Muscle of leg (tissue), 11 donors: ENCODE results near the gene OTOS. TPM values are rescaled to one million over a fixed set of nuclear protein-coding genes. Genes with fewer than 3 reads are reported as not detected.

Source experiments
- DNase-seq: peaks from one replicate; pipeline ENCODE4 v3.0.0; 2013
- H3K27ac ChIP-seq: one replicate; pipeline ENCODE4 v1.5.1; 2013; ENCODE audit warnings: mild to moderate bottlenecking, low read length, control low read depth
- H3K27me3 ChIP-seq: one replicate; pipeline ENCODE4 v1.6.1; 2013; ENCODE audit warnings: low read length; ENCODE audit not compliant: control insufficient read depth, insufficient read depth
- H3K36me3 ChIP-seq: one replicate; pipeline ENCODE4 v1.6.1; 2013; ENCODE audit warnings: low read length; ENCODE audit not compliant: control insufficient read depth, insufficient read depth
- H3K4me1 ChIP-seq: one replicate; pipeline ENCODE4 v1.6.1; 2013; ENCODE audit warnings: low read length; ENCODE audit not compliant: control insufficient read depth, insufficient read depth
- H3K4me3 ChIP-seq: one replicate; pipeline ENCODE4 v1.5.1; 2013; ENCODE audit warnings: low read length, control low read depth
- H3K9me3 ChIP-seq: replicated peaks from 2 replicates; pipeline ENCODE4 v1.6.1; 2013; ENCODE audit warnings: low read depth, low read length; ENCODE audit not compliant: control insufficient read depth
- WGBS: methylation state at CpG from one replicate; pipeline ENCODE4 v1.1.5; 2013; ENCODE audit warnings: missing lambda C conversion rate; ENCODE audit not compliant: insufficient coverage; 5-methylcytosine and 5-hydroxymethylcytosine counted together
- polyA plus RNA-seq, 8 donors: library from polyadenylated mRNA; unstranded; fragments of 120-200 nt; gene quantifications; one replicate each; pipeline versions ENCODE4 v1.2.1 to v1.2.3, GENCODE V29; 2013; ENCODE audit warnings: inconsistent platforms in 1 of 8, low replicate concordance in 1 of 8; ENCODE audit not compliant: insufficient read length in 8 of 8, insufficient read depth in 1 of 8
- total RNA-seq: library from RNA; stranded (reverse); fragments of 120-200 nt; gene quantifications from one replicate; pipeline ENCODE4 v1.2.4, GENCODE V29; 2013

Gene OTOS
- total and polyA plus RNA-seq, 9 donors = not detected

GRCh38 chr2:240153418-240153817 lies 13.0 kb upstream of the OTOS start:
- no CpG with 5 or more reads among the region's 3 CpGs for WGBS
- Histone ChIP-seq H3K4me1 (peaks cover 6% of the 10 kb centered on the region), H3K9me3 (no peaks in the 10 kb centered on the region), H3K27me3 (peaks cover 9% of the 10 kb centered on the region), H3K36me3 (no peaks in the 10 kb centered on the region), H3K4me3 (no peak overlapping the region), H3K27ac (no peak overlapping the region)
- no peak for DNase-seq

- DNase-seq = no peak
- H3K27me3 ChIP-seq = peaks cover 9% of the 10 kb centered on the region
- 75% methylated on average over 6 of the region's 15 CpGs for WGBS
Measured at GRCh38 chr2:240151477-240152031, 11.1 kb upstream of the OTOS start.

GRCh38 chr2:240149943-240150784 lies 9.7 kb upstream of the OTOS start:
- Histone ChIP-seq H3K4me3 (no peak overlapping the region), H3K27me3 (peaks cover 8% of the 10 kb centered on the region), H3K36me3 (no peaks in the 10 kb centered on the region), H3K27ac (no peak overlapping the region), H3K4me1 (peaks cover 3% of the 10 kb centered on the region), H3K9me3 (no peaks in the 10 kb centered on the region)
- WGBS = 24% methylated on average over 6 of the region's 12 CpGs
- no peak for DNase-seq

More at GRCh38 chr2:240151477-240152031, 11.1 kb upstream of the OTOS start:
- peaks cover 6% of the 10 kb centered on the region for H3K4me1 ChIP-seq
- no peak overlapping the region for H3K4me3 ChIP-seq
- no peaks in the 10 kb centered on the region for H3K36me3 ChIP-seq
- H3K9me3 ChIP-seq = no peaks in the 10 kb centered on the region
- H3K27ac ChIP-seq = no peak overlapping the region

- H3K4me1 ChIP-seq = peaks cover 5% of the 10 kb centered on the region
- H3K27me3 ChIP-seq = peaks cover 8% of the 10 kb centered on the region
- no peak overlapping the region for H3K27ac ChIP-seq
- no peak overlapping the region for H3K4me3 ChIP-seq
- H3K36me3 ChIP-seq = no peaks in the 10 kb centered on the region
- DNase-seq = no peak
- WGBS = 75% methylated on average over 12 of the region's 20 CpGs
- no peaks in the 10 kb centered on the region for H3K9me3 ChIP-seq
Measured at GRCh38 chr2:240147911-240148587, 7.6 kb upstream of the OTOS start.

- H3K27ac ChIP-seq = no peak overlapping the region
- H3K9me3 ChIP-seq = no peaks in the 10 kb centered on the region
- WGBS = 100% methylated on average over 2 of the region's 5 CpGs
- no peak overlapping the region for H3K4me3 ChIP-seq
- H3K27me3 ChIP-seq = peaks cover 11% of the 10 kb centered on the region
- no peak for DNase-seq
- peaks cover 5% of the 10 kb centered on the region for H3K4me1 ChIP-seq
- H3K36me3 ChIP-seq = no peaks in the 10 kb centered on the region
Measured at GRCh38 chr2:240147382-240147781, 6.9 kb upstream of the OTOS start.

GRCh38 chr2:240146627-240147278 lies 6.3 kb upstream of the OTOS start:
- 74% methylated on average over 9 of the region's 12 CpGs for WGBS

GRCh38 chr2:240146141-240146561 lies 5.7 kb upstream of the OTOS start:
- no peak for DNase-seq
- H3K9me3 ChIP-seq = no peaks in the 10 kb centered on the region
- 49% methylated on average over 10 of the region's 10 CpGs for WGBS
- peaks cover 5% of the 10 kb centered on the region for H3K4me1 ChIP-seq
- H3K4me3 ChIP-seq = no peak overlapping the region
- no peaks in the 10 kb centered on the region for H3K36me3 ChIP-seq
- H3K27me3 ChIP-seq = peaks cover 9% of the 10 kb centered on the region
- H3K27ac ChIP-seq = no peak overlapping the region

More at GRCh38 chr2:240146627-240147278, 6.3 kb upstream of the OTOS start:
- Histone ChIP-seq H3K27ac (no peak overlapping the region), H3K4me1 (peaks cover 5% of the 10 kb centered on the region), H3K4me3 (no peak overlapping the region), H3K27me3 (peaks cover 9% of the 10 kb centered on the region), H3K9me3 (no peaks in the 10 kb centered on the region), H3K36me3 (no peaks in the 10 kb centered on the region)
- no peak for DNase-seq

GRCh38 chr2:240145461-240145860 lies 5.0 kb upstream of the OTOS start:
- Histone ChIP-seq H3K9me3 (no peaks in the 10 kb centered on the region), H3K27ac (no peak overlapping the region), H3K27me3 (peaks cover 13% of the 10 kb centered on the region), H3K4me3 (no peak overlapping the region), H3K36me3 (no peaks in the 10 kb centered on the region), H3K4me1 (peaks cover 5% of the 10 kb centered on the region)
- WGBS = 74% methylated on average over 11 of the region's 13 CpGs
- DNase-seq = no peak

- no peaks in the 10 kb centered on the region for H3K36me3 ChIP-seq
- H3K9me3 ChIP-seq = no peaks in the 10 kb centered on the region
- H3K27ac ChIP-seq = no peak overlapping the region
- H3K27me3 ChIP-seq = peaks cover 18% of the 10 kb centered on the region
- peaks cover 5% of the 10 kb centered on the region for H3K4me1 ChIP-seq
- H3K4me3 ChIP-seq = no peak overlapping the region
- DNase-seq = no peak
- 83% methylated on average over 20 of the region's 20 CpGs for WGBS
Measured at GRCh38 chr2:240144649-240145261, 4.3 kb upstream of the OTOS start.
